Parathyroid adenoma (tissue), 2 donors: ENCODE measurements around the gene EEF1AKMT4.

Source experiments
- H2AFZ ChIP-seq: fragments of 300-600 bp; sonication (generic); one replicate; pipeline ENCODE4 v1.7.0; 2017; ENCODE audit warnings: antibody characterized with exemption, mild to moderate bottlenecking
- H3K27ac ChIP-seq: fragments of 300-600 bp; sonication (generic); one replicate; pipeline ENCODE4 v1.7.0; 2017
- H3K27me3 ChIP-seq: fragments of 300-600 bp; sonication (generic); one replicate; pipeline ENCODE4 v1.7.0; 2017; ENCODE audit warnings: low read length; ENCODE audit not compliant: control insufficient read depth, insufficient read depth
- H3K36me3 ChIP-seq: fragments of 300-600 bp; sonication (generic); one replicate; pipeline ENCODE4 v1.7.0; 2017; ENCODE audit warnings: low read length; ENCODE audit not compliant: control insufficient read depth, insufficient read depth
- H3K4me1 ChIP-seq: fragments of 300-600 bp; sonication (generic); one replicate; pipeline ENCODE4 v1.7.0; 2017; ENCODE audit warnings: control low read depth
- H3K4me2 ChIP-seq: fragments of 300-600 bp; sonication (generic); one replicate; pipeline ENCODE4 v1.7.0; 2017; ENCODE audit warnings: low read length
- H3K4me3 ChIP-seq: fragments of 300-600 bp; sonication (generic); one replicate; pipeline ENCODE4 v1.7.0; 2017; ENCODE audit warnings: low read depth, low read length
- H3K79me2 ChIP-seq: fragments of 300-600 bp; sonication (generic); one replicate; pipeline ENCODE4 v1.7.0; 2017; ENCODE audit warnings: control low read depth
- H3K9ac ChIP-seq: fragments of 300-600 bp; sonication (generic); one replicate; pipeline ENCODE4 v1.7.0; 2017; ENCODE audit warnings: mild to moderate bottlenecking
- H3K9me3 ChIP-seq: fragments of 300-600 bp; sonication (generic); one replicate; pipeline ENCODE4 v1.7.0; 2017; ENCODE audit warnings: low read length; ENCODE audit not compliant: control insufficient read depth
- CTCF ChIP-seq: fragments of 300-600 bp; sonication (generic); IDR thresholded peaks from one replicate; pipeline ENCODE4 v1.7.0; 2017; ENCODE audit warnings: antibody characterized with exemption, mild to moderate bottlenecking
- donor health status: primary hyperparathyroidism.

EEF1AKMT4 gene

DNA sequence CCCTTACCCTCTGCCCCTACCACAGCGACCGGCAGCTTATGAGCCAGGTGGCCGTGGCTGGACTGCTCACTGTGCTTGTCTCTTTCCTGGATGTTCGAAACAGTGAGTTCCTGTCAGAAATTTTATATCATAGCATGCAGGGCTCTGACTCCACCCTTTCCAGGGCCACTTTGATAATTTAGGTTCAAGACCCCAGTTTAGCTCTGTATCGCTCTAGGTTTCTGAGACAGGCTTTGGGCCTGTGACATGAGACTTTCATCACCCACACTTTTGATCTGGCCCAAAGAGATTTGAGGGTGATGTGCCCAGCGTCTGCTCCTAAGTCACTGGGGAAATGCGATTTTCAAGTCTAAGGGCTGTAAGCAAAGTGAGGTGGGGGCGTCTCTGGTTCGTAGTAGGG lies 58.4 kb downstream of the EEF1AKMT4 start:
- Histone ChIP-seq H3K4me3 (no peak overlapping the region), H3K79me2 (no peaks in the 10 kb centered on the region), H3K36me3 (no peaks in the 10 kb centered on the region), H3K27ac (no peak overlapping the region), H3K9ac (no peak overlapping the region), H2AFZ (no peak overlapping the region), H3K9me3 (no peaks in the 10 kb centered on the region), H3K27me3 (no peaks in the 10 kb centered on the region), H3K4me2 (no peak overlapping the region), H3K4me1 (peaks cover 4% of the 10 kb centered on the region)
- TF ChIP-seq CTCF = no peak
